Fibroblast of villous mesenchyme (primary cell): Measurements from ENCODE around the gene ADD2. TPM values are rescaled to one million over a fixed set of nuclear protein-coding genes. Genes with fewer than 3 reads are reported as not detected.

Experiments used
- DNase-seq: peaks from one replicate; pipeline ENCODE4 v3.0.0-alpha.2; 2010; ENCODE audit warnings: low read depth
- H3K4me3 ChIP-seq: 2 replicates; pipeline ENCODE4 v1.5.1; 2011; ENCODE audit warnings: low read depth, mild to moderate bottlenecking, low read length
- total RNA-seq: library from RNA; depleted of rRNA; stranded (reverse); fragments of >200 nt; gene quantifications from 2 replicates; pipeline ENCODE4 v1.2.3, GENCODE V29; 2012
- TF ChIP-seq, protein P1 (sequence below): IDR thresholded peaks from 2 replicates; pipeline ENCODE4 v1.5.1; 2012; ENCODE audit warnings: low read depth, mild to moderate bottlenecking, low read length; ENCODE audit not compliant: insufficient read depth

Gene ADD2
- total RNA-seq, 1 donor = not detected

DNA sequence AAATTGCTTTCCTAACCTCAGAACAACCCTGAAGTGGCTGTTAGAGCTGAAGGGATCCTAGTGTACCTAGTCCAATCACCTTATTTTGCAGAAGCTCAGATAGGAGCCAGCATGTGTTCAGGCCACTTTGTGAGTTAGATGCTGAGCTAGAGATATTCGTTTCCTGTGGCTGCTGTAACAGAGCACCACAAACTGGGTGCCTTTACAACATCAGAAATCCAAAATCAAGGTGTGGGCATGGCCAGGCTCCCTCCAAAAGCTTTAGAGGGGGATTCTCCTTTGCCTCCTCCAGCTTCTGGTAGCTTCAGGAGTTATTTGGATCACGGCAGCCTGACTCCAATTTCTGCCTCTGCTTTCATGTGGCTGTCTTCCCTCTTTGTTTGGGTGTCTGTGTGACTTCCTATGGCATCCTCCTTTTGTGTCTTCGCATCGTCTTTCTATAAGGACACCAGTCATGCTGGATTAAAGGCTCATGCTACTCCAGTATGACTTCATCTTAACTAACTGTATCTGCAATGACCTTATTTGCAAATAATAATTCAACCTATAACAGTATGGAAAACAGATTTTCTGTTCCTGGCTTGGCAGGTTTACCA lies 128.1 kb downstream of the ADD2 start:
- TF ChIP-seq, protein P1, sequence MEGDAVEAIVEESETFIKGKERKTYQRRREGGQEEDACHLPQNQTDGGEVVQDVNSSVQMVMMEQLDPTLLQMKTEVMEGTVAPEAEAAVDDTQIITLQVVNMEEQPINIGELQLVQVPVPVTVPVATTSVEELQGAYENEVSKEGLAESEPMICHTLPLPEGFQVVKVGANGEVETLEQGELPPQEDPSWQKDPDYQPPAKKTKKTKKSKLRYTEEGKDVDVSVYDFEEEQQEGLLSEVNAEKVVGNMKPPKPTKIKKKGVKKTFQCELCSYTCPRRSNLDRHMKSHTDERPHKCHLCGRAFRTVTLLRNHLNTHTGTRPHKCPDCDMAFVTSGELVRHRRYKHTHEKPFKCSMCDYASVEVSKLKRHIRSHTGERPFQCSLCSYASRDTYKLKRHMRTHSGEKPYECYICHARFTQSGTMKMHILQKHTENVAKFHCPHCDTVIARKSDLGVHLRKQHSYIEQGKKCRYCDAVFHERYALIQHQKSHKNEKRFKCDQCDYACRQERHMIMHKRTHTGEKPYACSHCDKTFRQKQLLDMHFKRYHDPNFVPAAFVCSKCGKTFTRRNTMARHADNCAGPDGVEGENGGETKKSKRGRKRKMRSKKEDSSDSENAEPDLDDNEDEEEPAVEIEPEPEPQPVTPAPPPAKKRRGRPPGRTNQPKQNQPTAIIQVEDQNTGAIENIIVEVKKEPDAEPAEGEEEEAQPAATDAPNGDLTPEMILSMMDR = no peak
- no peak overlapping the region for H3K4me3 ChIP-seq
- no peak for DNase-seq

DNA sequence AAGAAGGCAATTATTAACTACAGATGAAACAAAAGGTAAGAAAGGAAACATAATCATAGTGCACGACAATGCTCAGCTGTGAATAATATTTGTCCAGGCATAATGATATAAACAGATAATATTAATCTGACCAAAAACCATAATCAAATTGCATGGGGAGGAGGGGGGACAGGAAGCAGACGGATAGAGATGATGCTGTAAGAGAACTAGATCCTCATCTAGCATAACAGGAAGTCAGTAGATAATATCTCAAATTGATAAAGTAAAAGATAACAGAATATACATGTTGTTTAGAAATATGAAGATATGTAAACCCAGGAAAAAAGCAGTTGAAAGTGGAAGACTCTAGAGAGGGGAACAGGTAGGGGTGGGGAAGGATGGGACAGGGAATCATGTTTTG lies 129.4 kb downstream of the ADD2 start:
- no peak overlapping the region for H3K4me3 ChIP-seq
- TF ChIP-seq, protein P1 = no peak
- DNase-seq = no peak

DNA sequence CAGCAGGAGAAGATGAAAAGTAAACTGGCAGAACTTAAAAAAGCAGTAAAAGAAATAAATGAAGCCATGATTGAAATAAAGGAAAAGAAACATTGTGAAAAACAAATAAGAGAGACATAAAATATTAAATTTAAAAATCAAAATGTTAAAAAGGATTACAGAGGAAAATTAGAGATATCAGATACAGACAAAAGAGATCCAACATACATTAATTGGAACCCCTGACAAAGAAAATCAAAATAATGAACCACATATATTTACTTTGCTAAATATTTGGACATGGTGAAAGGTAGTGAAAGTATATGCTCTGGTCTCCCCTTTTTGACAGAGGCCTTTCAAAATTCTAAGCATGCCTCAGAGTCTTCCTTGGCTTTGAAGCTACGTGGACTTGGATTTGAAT lies 134.5 kb downstream of the ADD2 start:
- TF ChIP-seq, protein P1 = no peak
- no peak for DNase-seq
- H3K4me3 ChIP-seq = no peak overlapping the region

DNA sequence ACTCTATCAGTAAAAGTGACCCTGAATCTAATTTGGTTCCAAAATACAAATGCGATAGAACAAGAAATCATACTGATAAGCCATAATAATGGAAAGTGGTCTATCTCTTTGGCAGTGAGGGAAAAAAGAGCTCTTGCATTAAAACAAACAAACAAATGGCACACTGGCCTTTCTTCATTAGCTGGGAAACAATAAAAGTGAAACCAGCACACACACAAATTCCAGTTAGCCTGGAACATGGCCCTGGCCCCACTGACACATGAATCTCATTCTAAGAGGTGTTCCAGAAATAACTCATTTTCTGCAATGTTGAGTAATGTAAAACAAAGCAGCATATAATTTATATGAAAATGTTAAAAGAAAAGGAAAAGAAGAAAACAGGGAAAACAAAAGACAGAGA lies 135.0 kb downstream of the ADD2 start:
- DNase-seq = no peak
- TF ChIP-seq, protein P1 = no peak
- no peak overlapping the region for H3K4me3 ChIP-seq

DNA sequence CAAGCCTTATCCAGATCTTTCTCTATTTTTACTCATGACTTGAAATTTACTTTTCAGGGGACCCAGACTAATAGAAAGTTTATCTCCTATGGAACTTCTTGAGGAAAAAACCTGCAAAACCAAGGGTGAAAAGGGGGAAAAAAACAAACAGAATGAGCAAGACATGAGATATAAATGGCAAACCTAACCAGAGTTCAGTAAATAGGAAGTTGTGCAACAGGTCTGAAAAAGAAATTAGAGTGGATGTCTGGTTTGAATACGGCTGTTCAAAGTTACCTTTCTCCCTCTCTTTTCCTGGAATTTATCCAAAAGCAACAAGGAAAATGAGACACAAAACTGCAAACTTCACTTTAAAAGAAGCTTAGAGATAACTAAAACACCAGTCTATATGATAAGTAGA lies 135.6 kb downstream of the ADD2 start:
- TF ChIP-seq, protein P1 = no peak
- H3K4me3 ChIP-seq = no peak overlapping the region
- no peak for DNase-seq

DNA sequence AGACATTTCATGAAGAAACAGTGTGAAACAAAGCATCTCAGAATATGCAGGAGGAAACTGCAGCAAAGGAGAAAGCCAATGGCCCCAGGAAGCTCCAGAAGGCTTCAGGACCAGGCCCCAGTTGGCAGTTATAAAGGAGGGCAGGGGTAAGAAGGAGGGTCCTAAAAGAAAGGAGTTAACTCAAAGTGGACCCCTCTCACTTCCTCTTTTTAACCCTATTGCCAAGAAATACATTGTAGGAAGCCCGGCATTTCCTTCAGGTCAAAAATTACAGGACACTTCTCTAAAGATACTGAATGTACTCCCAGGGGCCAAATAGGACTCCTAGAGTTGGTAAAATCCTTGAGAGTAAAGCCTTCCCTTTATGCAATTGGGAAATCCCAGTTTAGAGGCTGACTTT lies 137.2 kb downstream of the ADD2 start:
- TF ChIP-seq, protein P1 = no peak
- DNase-seq = no peak
- H3K4me3 ChIP-seq = no peak overlapping the region
